HepG2 (cell line): ENCODE measurements around the gene ZNF79. TPM values are rescaled to one million over a fixed set of nuclear protein-coding genes. Genes with fewer than 3 reads are reported as not detected.

Experiments used
- ARID4A ChIP-seq: sonication (generic); formaldehyde crosslinking; IDR thresholded peaks from 2 replicates; pipeline ENCODE4 v1.5.0; 2020; ENCODE audit warnings: mild to moderate bottlenecking, missing genetic modification reagents, borderline replicate concordance
- ATF4 ChIP-seq, 2 experiments: fragments of 450-650 bp in 1 of 2; sonication (generic) in 1 of 2; formaldehyde crosslinking; IDR thresholded peaks; 2 replicates each; pipeline versions ENCODE4 v1.5.0 to v1.8.0; 2020 to 2022; ENCODE audit warnings: mild to moderate bottlenecking in 1 of 2, missing genetic modification reagents in 1 of 2
- CEBPB ChIP-seq: IDR thresholded peaks from 2 replicates; pipeline ENCODE4 v1.6.1; 2011; ENCODE audit warnings: low read depth, low read length, improper control_type of control experiment, borderline replicate concordance
- MEF2D ChIP-seq: sonication (generic); formaldehyde crosslinking; IDR thresholded peaks from 2 replicates; pipeline ENCODE4 v1.5.1; 2020; ENCODE audit warnings: mild to moderate bottlenecking, missing genetic modification reagents
- NFE2L2 ChIP-seq: fragments of 150-350 bp; IDR thresholded peaks from 2 replicates; pipeline ENCODE4 v1.6.1; 2014; ENCODE audit warnings: low read length
- NFKB2 ChIP-seq: sonication (generic); formaldehyde crosslinking; IDR thresholded peaks from 2 replicates; pipeline ENCODE4 v1.4.0; 2020; ENCODE audit warnings: missing genetic modification reagents, borderline replicate concordance
- PBX2 ChIP-seq: IDR thresholded peaks from 2 replicates; pipeline ENCODE4 v1.6.1; 2016; ENCODE audit warnings: control low read depth
- RBFOX2 ChIP-seq: fragments of 200-400 bp; formaldehyde crosslinking; IDR thresholded peaks from 2 replicates; pipeline ENCODE4 v1.6.1; 2017; ENCODE audit warnings: low read depth, mild to moderate bottlenecking, low read length
- ZNF292 ChIP-seq: sonication (generic); formaldehyde crosslinking; IDR thresholded peaks from 2 replicates; pipeline ENCODE4 v1.8.1; 2022; ENCODE audit warnings: mild to moderate bottlenecking, low read depth, missing genetic modification reagents, borderline replicate concordance
- ZNF496 ChIP-seq: sonication (generic); formaldehyde crosslinking; IDR thresholded peaks from 2 replicates; pipeline ENCODE4 v1.8.1; 2023; ENCODE audit warnings: mild to moderate bottlenecking, moderate library complexity, missing genetic modification reagents; ENCODE audit not compliant: insufficient replicate concordance
- ZSCAN12 ChIP-seq: sonication (generic); formaldehyde crosslinking; IDR thresholded peaks from 2 replicates; pipeline ENCODE4 v1.9.0; 2021; ENCODE audit warnings: mild to moderate bottlenecking, missing genetic modification reagents
- polyA plus RNA-seq, 8 experiments: library from polyadenylated mRNA; depleted of rRNA in 3 of 8; stranded (reverse) in 7 of 8; unstranded in 1 of 8; fragments of >200 nt; fragmentation: Illumina TruSeq in 4 of 8; extraction: Trizol in 4 of 8; gene quantifications; 2 replicates each; pipeline versions ENCODE4 v1.2.1 to v1.2.3, GENCODE V29; 2011 to 2016; ENCODE audit warnings: low read depth in 4 of 8, missing spikeins in 1 of 8, mixed read lengths in 1 of 8; ENCODE audit not compliant: insufficient read depth in 1 of 8
- total RNA-seq, 5 experiments: library from RNA; depleted of rRNA; stranded (reverse); fragments of >200 nt; fragmentation: Illumina TruSeq; extraction: Trizol; gene quantifications; 2 replicates each; pipeline ENCODE4 v1.2.3, GENCODE V29; 2016; ENCODE audit warnings: low read depth in 1 of 5
- TF ChIP-seq, protein P1 (sequence below): sonication (generic); formaldehyde crosslinking; conservative IDR thresholded peaks from 2 replicates; pipeline ENCODE4 v1.4.0; 2020; ENCODE audit warnings: missing genetic modification reagents
- TF ChIP-seq, protein P2 (sequence below): sonication (generic); formaldehyde crosslinking; IDR thresholded peaks from 2 replicates; pipeline ENCODE4 v1.8.1; 2023; ENCODE audit warnings: mild to moderate bottlenecking, missing genetic modification reagents, borderline replicate concordance
- TF ChIP-seq, protein P3 (sequence below): sonication (generic); formaldehyde crosslinking; IDR thresholded peaks from 2 replicates; pipeline ENCODE4 v1.5.0; 2020; ENCODE audit warnings: mild to moderate bottlenecking, missing genetic modification reagents, borderline replicate concordance
- TF ChIP-seq, protein P4 (sequence below): sonication (generic); formaldehyde crosslinking; IDR thresholded peaks from 2 replicates; pipeline ENCODE4 v1.5.0; 2020; ENCODE audit warnings: mild to moderate bottlenecking, missing genetic modification reagents

Gene ZNF79
- total and polyA plus RNA-seq, 2 of the 13 experiments (the other 11 are each of a cell fraction or from before 2014, with no cell fraction given), result 3.7 to 8.1 TPM

DNA sequence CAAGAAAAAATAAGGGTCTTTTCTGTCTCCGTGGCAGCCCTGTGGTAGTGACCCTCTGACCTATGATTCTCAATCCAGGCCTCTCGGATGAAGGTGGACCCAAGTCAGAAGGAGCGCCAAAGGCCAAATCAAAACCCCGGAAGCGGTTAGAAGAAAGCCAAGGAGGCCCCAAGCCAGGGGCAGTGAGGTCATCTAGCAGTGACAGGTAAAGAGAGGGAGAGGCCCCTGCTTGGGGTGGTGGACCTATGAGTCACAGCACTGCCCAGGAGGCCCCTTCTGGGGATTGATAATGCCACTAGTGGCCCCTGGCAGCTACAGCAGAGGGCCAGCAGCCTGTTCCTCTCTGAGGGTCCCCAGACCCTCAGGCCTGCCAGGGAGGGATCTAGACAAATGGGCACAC is 33.6 kb upstream of the ZNF79 start (continued):
- TF ChIP-seq NFKB2 (peak; percentile 55; the same call in 1 of the 2 replicates), CEBPB (no peak), RBFOX2 (no peak), ZSCAN12 (no peak), ARID4A (CRISPR knock-in tag) (peak; percentile 59; the same call in 1 of the 2 replicates), MEF2D (CRISPR knock-in tag) (peak; percentile 67; the same call in 1 of the 2 replicates), ZNF292 (CRISPR knock-in tag) (no peak), NFE2L2 (no peak), ATF4 (CRISPR knock-in tag; IDR thresholded peaks at IDR 0.05) (peak in 1 of 2 experiments; percentile 83; a peak in 2 of 4 replicates), PBX2 (CRISPR knock-in tag) (no peak), ZNF496 (CRISPR knock-in tag) (no peak)
- TF ChIP-seq, protein P1, sequence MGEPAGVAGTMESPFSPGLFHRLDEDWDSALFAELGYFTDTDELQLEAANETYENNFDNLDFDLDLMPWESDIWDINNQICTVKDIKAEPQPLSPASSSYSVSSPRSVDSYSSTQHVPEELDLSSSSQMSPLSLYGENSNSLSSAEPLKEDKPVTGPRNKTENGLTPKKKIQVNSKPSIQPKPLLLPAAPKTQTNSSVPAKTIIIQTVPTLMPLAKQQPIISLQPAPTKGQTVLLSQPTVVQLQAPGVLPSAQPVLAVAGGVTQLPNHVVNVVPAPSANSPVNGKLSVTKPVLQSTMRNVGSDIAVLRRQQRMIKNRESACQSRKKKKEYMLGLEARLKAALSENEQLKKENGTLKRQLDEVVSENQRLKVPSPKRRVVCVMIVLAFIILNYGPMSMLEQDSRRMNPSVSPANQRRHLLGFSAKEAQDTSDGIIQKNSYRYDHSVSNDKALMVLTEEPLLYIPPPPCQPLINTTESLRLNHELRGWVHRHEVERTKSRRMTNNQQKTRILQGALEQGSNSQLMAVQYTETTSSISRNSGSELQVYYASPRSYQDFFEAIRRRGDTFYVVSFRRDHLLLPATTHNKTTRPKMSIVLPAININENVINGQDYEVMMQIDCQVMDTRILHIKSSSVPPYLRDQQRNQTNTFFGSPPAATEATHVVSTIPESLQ (CRISPR knock-in tag), result no peak
- TF ChIP-seq, protein P2, sequence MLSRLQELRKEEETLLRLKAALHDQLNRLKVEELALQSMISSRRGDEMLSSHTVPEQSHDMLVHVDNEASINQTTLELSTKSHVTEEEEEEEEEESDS (CRISPR knock-in tag), result no peak
- TF ChIP-seq, protein P3, sequence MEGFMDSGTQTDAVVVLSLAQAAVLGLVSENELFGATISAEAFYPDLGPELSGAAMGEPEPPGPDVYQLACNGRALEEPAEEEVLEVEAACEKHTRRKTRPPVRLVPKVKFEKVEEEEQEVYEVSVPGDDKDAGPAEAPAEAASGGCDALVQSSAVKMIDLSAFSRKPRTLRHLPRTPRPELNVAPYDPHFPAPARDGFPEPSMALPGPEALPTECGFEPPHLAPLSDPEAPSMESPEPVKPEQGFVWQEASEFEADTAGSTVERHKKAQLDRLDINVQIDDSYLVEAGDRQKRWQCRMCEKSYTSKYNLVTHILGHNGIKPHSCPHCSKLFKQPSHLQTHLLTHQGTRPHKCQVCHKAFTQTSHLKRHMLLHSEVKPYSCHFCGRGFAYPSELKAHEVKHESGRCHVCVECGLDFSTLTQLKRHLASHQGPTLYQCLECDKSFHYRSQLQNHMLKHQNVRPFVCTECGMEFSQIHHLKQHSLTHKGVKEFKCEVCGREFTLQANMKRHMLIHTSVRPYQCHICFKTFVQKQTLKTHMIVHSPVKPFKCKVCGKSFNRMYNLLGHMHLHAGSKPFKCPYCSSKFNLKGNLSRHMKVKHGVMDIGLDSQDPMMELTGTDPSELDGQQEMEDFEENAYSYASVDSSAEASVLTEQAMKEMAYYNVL, result peak; percentile 58; the same call in 1 of the 2 replicates
- TF ChIP-seq, protein P4, sequence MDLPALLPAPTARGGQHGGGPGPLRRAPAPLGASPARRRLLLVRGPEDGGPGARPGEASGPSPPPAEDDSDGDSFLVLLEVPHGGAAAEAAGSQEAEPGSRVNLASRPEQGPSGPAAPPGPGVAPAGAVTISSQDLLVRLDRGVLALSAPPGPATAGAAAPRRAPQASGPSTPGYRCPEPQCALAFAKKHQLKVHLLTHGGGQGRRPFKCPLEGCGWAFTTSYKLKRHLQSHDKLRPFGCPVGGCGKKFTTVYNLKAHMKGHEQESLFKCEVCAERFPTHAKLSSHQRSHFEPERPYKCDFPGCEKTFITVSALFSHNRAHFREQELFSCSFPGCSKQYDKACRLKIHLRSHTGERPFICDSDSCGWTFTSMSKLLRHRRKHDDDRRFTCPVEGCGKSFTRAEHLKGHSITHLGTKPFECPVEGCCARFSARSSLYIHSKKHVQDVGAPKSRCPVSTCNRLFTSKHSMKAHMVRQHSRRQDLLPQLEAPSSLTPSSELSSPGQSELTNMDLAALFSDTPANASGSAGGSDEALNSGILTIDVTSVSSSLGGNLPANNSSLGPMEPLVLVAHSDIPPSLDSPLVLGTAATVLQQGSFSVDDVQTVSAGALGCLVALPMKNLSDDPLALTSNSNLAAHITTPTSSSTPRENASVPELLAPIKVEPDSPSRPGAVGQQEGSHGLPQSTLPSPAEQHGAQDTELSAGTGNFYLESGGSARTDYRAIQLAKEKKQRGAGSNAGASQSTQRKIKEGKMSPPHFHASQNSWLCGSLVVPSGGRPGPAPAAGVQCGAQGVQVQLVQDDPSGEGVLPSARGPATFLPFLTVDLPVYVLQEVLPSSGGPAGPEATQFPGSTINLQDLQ (CRISPR knock-in tag), result no peak
